Measurements from ENCODE around the gene CTNNA1.
"Not testable (repeated sequence)": the region's sequence is repeated elsewhere in the genome, so short reads cannot be mapped to it uniquely, and the experiment has no call there.

Gene CTNNA1

DNA sequence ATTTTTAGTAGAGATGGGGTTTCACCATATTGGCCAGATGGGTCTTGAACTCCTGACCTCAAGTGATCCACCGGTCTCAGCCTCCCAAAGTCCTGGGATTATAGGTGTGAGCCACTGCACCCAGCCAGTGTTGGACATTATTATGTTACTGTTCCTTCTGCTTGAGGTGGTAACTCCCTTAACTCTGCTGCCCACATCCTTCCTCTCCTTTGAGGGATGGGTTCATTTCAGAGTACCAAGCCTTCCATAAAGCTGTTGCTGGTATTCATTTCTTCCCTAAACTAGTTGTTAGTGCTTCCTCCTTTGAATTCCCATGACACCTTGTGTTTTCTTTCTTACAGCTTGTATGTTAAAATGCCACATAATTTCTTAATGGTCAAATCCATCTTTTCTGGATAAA is 54.0 kb downstream of the CTNNA1 start:
- H3K4me3 ChIP-seq (ENCODE audit: low read length): no peak overlapping the region
- H3K9me2 ChIP-seq (replicated peaks; ENCODE audit: control insufficient read depth, low read length): no peaks in the 10 kb centered on the region
- no peaks in the 10 kb centered on the region for H3K79me2 ChIP-seq (ENCODE audit: control insufficient read depth, low read length)
- TF ChIP-seq EZH2phosphoT487 (IDR thresholded peaks at IDR 0.05; ENCODE audit: borderline replicate concordance, low read length) (no peak), CTCF (IDR thresholded peaks at IDR 0.05; ENCODE audit: low read depth, low read length, poor library complexity, severe bottlenecking) (no peak)
- no peaks in the 10 kb centered on the region for H4K20me1 ChIP-seq (ENCODE audit: control insufficient read depth, insufficient read depth, low read depth, low read length)
- H3K27me3 ChIP-seq (ENCODE audit: control insufficient read depth, low read length): no peaks in the 10 kb centered on the region
- H3K9me3 ChIP-seq (ENCODE audit: control insufficient read depth, insufficient read depth, low read length): no peaks in the 10 kb centered on the region
- H3F3A ChIP-seq (ENCODE audit: control insufficient read depth, insufficient read depth): no peaks in the 10 kb centered on the region
- H3K27ac ChIP-seq (ENCODE audit: low read depth, low read length): no peak overlapping the region
- H3K36me3 ChIP-seq (ENCODE audit: control insufficient read depth, low read length): no peaks in the 10 kb centered on the region
- no peak overlapping the region for H3K4me2 ChIP-seq (ENCODE audit: low read length)
- H3K4me1 ChIP-seq (ENCODE audit: control insufficient read depth, low read length): no peaks in the 10 kb centered on the region

- Histone ChIP-seq H3K4me1 (ENCODE audit: control insufficient read depth, low read length) (no peaks in the 10 kb centered on the region), H3K4me2 (ENCODE audit: low read length) (no peak overlapping the region), H4K20me1 (ENCODE audit: control insufficient read depth, insufficient read depth, low read depth, low read length) (no peaks in the 10 kb centered on the region), H3K79me2 (ENCODE audit: control insufficient read depth, low read length) (no peaks in the 10 kb centered on the region), H3K9me3 (ENCODE audit: control insufficient read depth, insufficient read depth, low read length) (no peaks in the 10 kb centered on the region), H3K27ac (ENCODE audit: low read depth, low read length) (no peak overlapping the region), H3K27me3 (ENCODE audit: control insufficient read depth, low read length) (no peaks in the 10 kb centered on the region), H3K36me3 (ENCODE audit: control insufficient read depth, low read length) (no peaks in the 10 kb centered on the region), H3K4me3 (ENCODE audit: low read length) (no peak overlapping the region), H3F3A (ENCODE audit: control insufficient read depth, insufficient read depth) (no peaks in the 10 kb centered on the region), H3K9me2 (replicated peaks; ENCODE audit: control insufficient read depth, low read length) (no peaks in the 10 kb centered on the region)
- TF ChIP-seq EZH2phosphoT487 (IDR thresholded peaks at IDR 0.05; ENCODE audit: borderline replicate concordance, low read length) (no peak), CTCF (IDR thresholded peaks at IDR 0.05; ENCODE audit: low read depth, low read length, poor library complexity, severe bottlenecking) (no peak)
Observed at GRCh38 chr5:138809391-138809790, 56.2 kb downstream of the CTNNA1 start.

GRCh38 chr5:138810861-138811260 is 57.6 kb downstream of the CTNNA1 start:
- not testable (repeated sequence) for H4K20me1 ChIP-seq (ENCODE audit: control insufficient read depth, insufficient read depth, low read depth, low read length); H3K4me3 ChIP-seq (ENCODE audit: low read length); H3K27me3 ChIP-seq (ENCODE audit: control insufficient read depth, low read length); H3K9me3 ChIP-seq (ENCODE audit: control insufficient read depth, insufficient read depth, low read length); H3F3A ChIP-seq (ENCODE audit: control insufficient read depth, insufficient read depth); H3K4me1 ChIP-seq (ENCODE audit: control insufficient read depth, low read length); H3K27ac ChIP-seq (ENCODE audit: low read depth, low read length); H3K9me2 ChIP-seq (replicated peaks; ENCODE audit: control insufficient read depth, low read length); H3K4me2 ChIP-seq (ENCODE audit: low read length); H3K79me2 ChIP-seq (ENCODE audit: control insufficient read depth, low read length); H3K36me3 ChIP-seq (ENCODE audit: control insufficient read depth, low read length)

GRCh38 chr5:138815529-138815928 is 62.3 kb downstream of the CTNNA1 start:
- Histone ChIP-seq H3K4me1 (ENCODE audit: control insufficient read depth, low read length) (no peaks in the 10 kb centered on the region), H3K9me2 (replicated peaks; ENCODE audit: control insufficient read depth, low read length) (no peaks in the 10 kb centered on the region), H4K20me1 (ENCODE audit: control insufficient read depth, insufficient read depth, low read depth, low read length) (no peaks in the 10 kb centered on the region), H3K36me3 (ENCODE audit: control insufficient read depth, low read length) (no peaks in the 10 kb centered on the region), H3K79me2 (ENCODE audit: control insufficient read depth, low read length) (no peaks in the 10 kb centered on the region), H3F3A (ENCODE audit: control insufficient read depth, insufficient read depth) (no peaks in the 10 kb centered on the region), H3K27ac (ENCODE audit: low read depth, low read length) (no peak overlapping the region), H3K4me3 (ENCODE audit: low read length) (no peak overlapping the region), H3K4me2 (ENCODE audit: low read length) (no peak overlapping the region), H3K27me3 (ENCODE audit: control insufficient read depth, low read length) (no peaks in the 10 kb centered on the region), H3K9me3 (ENCODE audit: control insufficient read depth, insufficient read depth, low read length) (no peaks in the 10 kb centered on the region)
- no peak for TF ChIP-seq CTCF (IDR thresholded peaks at IDR 0.05; ENCODE audit: low read depth, low read length, poor library complexity, severe bottlenecking)
- no peak for TF ChIP-seq EZH2phosphoT487 (IDR thresholded peaks at IDR 0.05; ENCODE audit: borderline replicate concordance, low read length)
